HepG2 (cell line): ENCODE measurements around the gene GLYR1. TPM values are rescaled to one million over a fixed set of nuclear protein-coding genes. Genes with fewer than 3 reads are reported as not detected.

Experiments used
- ADNP ChIP-seq: sonication (generic); formaldehyde crosslinking; IDR thresholded peaks from 2 replicates; pipeline ENCODE4 v1.4.0; 2020; ENCODE audit warnings: missing genetic modification reagents
- ATAD3A ChIP-seq: sonication (generic); formaldehyde crosslinking; IDR thresholded peaks from 2 replicates; pipeline ENCODE4 v1.4.0; 2020; ENCODE audit warnings: missing genetic modification reagents
- CENPT ChIP-seq: sonication (generic); formaldehyde crosslinking; IDR thresholded peaks from 2 replicates; pipeline ENCODE4 v1.8.0; 2022; ENCODE audit warnings: low read depth, mild to moderate bottlenecking, moderate library complexity, missing genetic modification reagents
- ELF1 ChIP-seq: sonication (generic); formaldehyde crosslinking; IDR thresholded peaks from 2 replicates; pipeline ENCODE4 v1.4.0; 2020; ENCODE audit warnings: missing genetic modification reagents
- GATAD1 ChIP-seq: IDR thresholded peaks from 2 replicates; pipeline ENCODE4 v1.6.1; 2016; ENCODE audit warnings: missing genetic modification reagents, missing compliant biosample characterization
- HMGA1 ChIP-seq: sonication (generic); formaldehyde crosslinking; conservative IDR thresholded peaks from 2 replicates; pipeline ENCODE4 v1.4.0; 2020; ENCODE audit warnings: missing genetic modification reagents
- IRF2 ChIP-seq: IDR thresholded peaks from 2 replicates; pipeline ENCODE4 v1.6.1; 2018; ENCODE audit warnings: missing genetic modification reagents, missing compliant biosample characterization
- MEIS1 ChIP-seq: sonication (generic); formaldehyde crosslinking; IDR thresholded peaks from 2 replicates; pipeline ENCODE4 v1.9.0; 2021; ENCODE audit warnings: mild to moderate bottlenecking, missing genetic modification reagents, moderate library complexity, borderline replicate concordance
- MTF2 ChIP-seq: sonication (generic); formaldehyde crosslinking; IDR thresholded peaks from 2 replicates; pipeline ENCODE4 v1.5.0; 2020; ENCODE audit warnings: missing genetic modification reagents, borderline replicate concordance
- PHF8 ChIP-seq: sonication (generic); formaldehyde crosslinking; IDR thresholded peaks from 2 replicates; pipeline ENCODE4 v1.5.0; 2020; ENCODE audit warnings: missing genetic modification reagents
- POLR2AphosphoS2 ChIP-seq: IDR thresholded peaks from 2 replicates; pipeline ENCODE4 v1.6.1; 2011; ENCODE audit warnings: low read depth, low read length, improper control_type of control experiment
- RBFOX2 ChIP-seq: fragments of 200-400 bp; formaldehyde crosslinking; IDR thresholded peaks from 2 replicates; pipeline ENCODE4 v1.6.1; 2017; ENCODE audit warnings: low read depth, mild to moderate bottlenecking, low read length
- ZBTB38 ChIP-seq: sonication (generic); formaldehyde crosslinking; IDR thresholded peaks from 2 replicates; pipeline ENCODE4 v1.5.1; 2020; ENCODE audit warnings: mild to moderate bottlenecking, missing genetic modification reagents
- ZMYM2 ChIP-seq: sonication (generic); formaldehyde crosslinking; IDR thresholded peaks from 2 replicates; pipeline ENCODE4 v1.8.0; 2022; ENCODE audit warnings: mild to moderate bottlenecking, missing genetic modification reagents
- ZNF225 ChIP-seq: sonication (generic); formaldehyde crosslinking; IDR thresholded peaks from 2 replicates; pipeline ENCODE4 v1.4.0; 2020; ENCODE audit warnings: mild to moderate bottlenecking, missing genetic modification reagents
- ZNF615 ChIP-seq: sonication (generic); formaldehyde crosslinking; IDR thresholded peaks from 2 replicates; pipeline ENCODE4 v1.5.0; 2020; ENCODE audit warnings: mild to moderate bottlenecking, missing genetic modification reagents, borderline replicate concordance
- polyA plus RNA-seq, 8 experiments: library from polyadenylated mRNA; depleted of rRNA in 3 of 8; stranded (reverse) in 7 of 8; unstranded in 1 of 8; fragments of >200 nt; fragmentation: Illumina TruSeq in 4 of 8; extraction: Trizol in 4 of 8; gene quantifications; 2 replicates each; pipeline versions ENCODE4 v1.2.1 to v1.2.3, GENCODE V29; 2011 to 2016; ENCODE audit warnings: low read depth in 4 of 8, missing spikeins in 1 of 8, mixed read lengths in 1 of 8; ENCODE audit not compliant: insufficient read depth in 1 of 8
- total RNA-seq, 5 experiments: library from RNA; depleted of rRNA; stranded (reverse); fragments of >200 nt; fragmentation: Illumina TruSeq; extraction: Trizol; gene quantifications; 2 replicates each; pipeline ENCODE4 v1.2.3, GENCODE V29; 2016; ENCODE audit warnings: low read depth in 1 of 5
- TF ChIP-seq, protein P1 (sequence below), 2 experiments: IDR thresholded peaks; 2 replicates each; pipeline ENCODE4 v1.6.1; 2011 to 2012; ENCODE audit warnings: low read length in 2 of 2, borderline replicate concordance in 1 of 2, low read depth in 1 of 2, mild to moderate bottlenecking in 1 of 2, moderate library complexity in 1 of 2
- TF ChIP-seq, protein P2 (sequence below): IDR thresholded peaks from 2 replicates; pipeline ENCODE4 v1.6.1; 2012; ENCODE audit warnings: inconsistent platforms
- TF ChIP-seq, protein P3 (sequence below): sonication (generic); formaldehyde crosslinking; IDR thresholded peaks from 2 replicates; pipeline ENCODE4 v1.5.0; 2020; ENCODE audit warnings: mild to moderate bottlenecking, missing genetic modification reagents, borderline replicate concordance
- TF ChIP-seq, protein P4 (sequence below): sonication (generic); formaldehyde crosslinking; IDR thresholded peaks from 2 replicates; pipeline ENCODE4 v1.4.0; 2020; ENCODE audit warnings: missing genetic modification reagents
- TF ChIP-seq, protein P5 (sequence below): IDR thresholded peaks from 2 replicates; pipeline ENCODE4 v1.6.1; 2016; ENCODE audit warnings: low read depth, control low read depth

The GLYR1 gene
- total and polyA plus RNA-seq, 2 of the 13 experiments (the other 11 are each of a cell fraction or from before 2014, with no cell fraction given): 28.3 to 48.7 TPM

DNA sequence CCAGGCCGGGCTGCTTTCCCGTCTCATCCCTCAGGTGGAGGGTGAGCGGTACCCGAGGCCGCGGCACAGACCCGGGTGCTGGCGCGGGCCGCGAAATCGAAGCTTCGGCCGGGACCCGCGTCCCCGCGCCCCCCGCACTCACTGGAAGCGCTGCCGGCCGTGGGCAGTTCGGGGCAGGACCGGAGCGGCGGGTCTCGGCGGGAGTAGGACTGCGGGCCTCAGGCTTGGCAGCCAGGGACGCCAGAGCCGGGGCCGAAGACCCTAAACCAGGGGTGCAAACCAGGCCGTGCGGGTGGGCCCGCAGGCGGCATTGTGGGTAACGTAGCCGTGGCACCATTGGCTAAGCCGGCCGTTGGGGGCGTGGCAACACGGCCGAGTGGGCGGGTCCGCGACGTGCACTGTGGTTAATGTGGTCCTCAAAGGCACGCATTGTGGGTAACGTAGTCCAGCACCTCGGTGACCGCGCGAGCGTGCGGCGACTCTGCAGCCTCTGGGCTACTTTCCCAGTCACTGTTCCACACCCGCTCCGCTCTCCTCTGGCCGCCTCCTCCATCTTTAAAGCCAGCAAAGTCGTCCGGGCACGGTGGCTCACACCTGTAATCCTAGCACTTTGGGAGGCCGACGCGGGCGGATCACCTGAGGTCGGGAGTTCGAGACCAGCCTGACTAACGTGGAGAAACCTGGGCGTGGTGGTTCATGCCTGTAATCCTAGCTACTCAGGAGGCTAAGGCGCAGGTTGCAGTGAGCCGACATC lies 80.0 kb downstream of the GLYR1 start, which contains the start of gene ZNF500 (continued):
- TF ChIP-seq, protein P1, sequence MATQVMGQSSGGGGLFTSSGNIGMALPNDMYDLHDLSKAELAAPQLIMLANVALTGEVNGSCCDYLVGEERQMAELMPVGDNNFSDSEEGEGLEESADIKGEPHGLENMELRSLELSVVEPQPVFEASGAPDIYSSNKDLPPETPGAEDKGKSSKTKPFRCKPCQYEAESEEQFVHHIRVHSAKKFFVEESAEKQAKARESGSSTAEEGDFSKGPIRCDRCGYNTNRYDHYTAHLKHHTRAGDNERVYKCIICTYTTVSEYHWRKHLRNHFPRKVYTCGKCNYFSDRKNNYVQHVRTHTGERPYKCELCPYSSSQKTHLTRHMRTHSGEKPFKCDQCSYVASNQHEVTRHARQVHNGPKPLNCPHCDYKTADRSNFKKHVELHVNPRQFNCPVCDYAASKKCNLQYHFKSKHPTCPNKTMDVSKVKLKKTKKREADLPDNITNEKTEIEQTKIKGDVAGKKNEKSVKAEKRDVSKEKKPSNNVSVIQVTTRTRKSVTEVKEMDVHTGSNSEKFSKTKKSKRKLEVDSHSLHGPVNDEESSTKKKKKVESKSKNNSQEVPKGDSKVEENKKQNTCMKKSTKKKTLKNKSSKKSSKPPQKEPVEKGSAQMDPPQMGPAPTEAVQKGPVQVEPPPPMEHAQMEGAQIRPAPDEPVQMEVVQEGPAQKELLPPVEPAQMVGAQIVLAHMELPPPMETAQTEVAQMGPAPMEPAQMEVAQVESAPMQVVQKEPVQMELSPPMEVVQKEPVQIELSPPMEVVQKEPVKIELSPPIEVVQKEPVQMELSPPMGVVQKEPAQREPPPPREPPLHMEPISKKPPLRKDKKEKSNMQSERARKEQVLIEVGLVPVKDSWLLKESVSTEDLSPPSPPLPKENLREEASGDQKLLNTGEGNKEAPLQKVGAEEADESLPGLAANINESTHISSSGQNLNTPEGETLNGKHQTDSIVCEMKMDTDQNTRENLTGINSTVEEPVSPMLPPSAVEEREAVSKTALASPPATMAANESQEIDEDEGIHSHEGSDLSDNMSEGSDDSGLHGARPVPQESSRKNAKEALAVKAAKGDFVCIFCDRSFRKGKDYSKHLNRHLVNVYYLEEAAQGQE (IDR thresholded peaks at IDR 0.05; ENCODE audit: borderline replicate concordance in 1 of 2, low read depth in 1 of 2, low read length in 2 of 2): no peak
- TF ChIP-seq, protein P2, sequence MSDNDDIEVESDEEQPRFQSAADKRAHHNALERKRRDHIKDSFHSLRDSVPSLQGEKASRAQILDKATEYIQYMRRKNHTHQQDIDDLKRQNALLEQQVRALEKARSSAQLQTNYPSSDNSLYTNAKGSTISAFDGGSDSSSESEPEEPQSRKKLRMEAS: peak; percentile 74; the same call in 1 of the 2 replicates
- no peak; the same call in 1 of the 2 replicates for TF ChIP-seq ATAD3A (CRISPR knock-in tag)
- TF ChIP-seq IRF2 (CRISPR knock-in tag): peak; percentile 95
- TF ChIP-seq ZMYM2 (CRISPR knock-in tag): peak; percentile 93
- TF ChIP-seq, protein P3, sequence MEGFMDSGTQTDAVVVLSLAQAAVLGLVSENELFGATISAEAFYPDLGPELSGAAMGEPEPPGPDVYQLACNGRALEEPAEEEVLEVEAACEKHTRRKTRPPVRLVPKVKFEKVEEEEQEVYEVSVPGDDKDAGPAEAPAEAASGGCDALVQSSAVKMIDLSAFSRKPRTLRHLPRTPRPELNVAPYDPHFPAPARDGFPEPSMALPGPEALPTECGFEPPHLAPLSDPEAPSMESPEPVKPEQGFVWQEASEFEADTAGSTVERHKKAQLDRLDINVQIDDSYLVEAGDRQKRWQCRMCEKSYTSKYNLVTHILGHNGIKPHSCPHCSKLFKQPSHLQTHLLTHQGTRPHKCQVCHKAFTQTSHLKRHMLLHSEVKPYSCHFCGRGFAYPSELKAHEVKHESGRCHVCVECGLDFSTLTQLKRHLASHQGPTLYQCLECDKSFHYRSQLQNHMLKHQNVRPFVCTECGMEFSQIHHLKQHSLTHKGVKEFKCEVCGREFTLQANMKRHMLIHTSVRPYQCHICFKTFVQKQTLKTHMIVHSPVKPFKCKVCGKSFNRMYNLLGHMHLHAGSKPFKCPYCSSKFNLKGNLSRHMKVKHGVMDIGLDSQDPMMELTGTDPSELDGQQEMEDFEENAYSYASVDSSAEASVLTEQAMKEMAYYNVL: peak; percentile 81; the same call in 1 of the 2 replicates
- no peak for TF ChIP-seq MTF2
- TF ChIP-seq, protein P4, sequence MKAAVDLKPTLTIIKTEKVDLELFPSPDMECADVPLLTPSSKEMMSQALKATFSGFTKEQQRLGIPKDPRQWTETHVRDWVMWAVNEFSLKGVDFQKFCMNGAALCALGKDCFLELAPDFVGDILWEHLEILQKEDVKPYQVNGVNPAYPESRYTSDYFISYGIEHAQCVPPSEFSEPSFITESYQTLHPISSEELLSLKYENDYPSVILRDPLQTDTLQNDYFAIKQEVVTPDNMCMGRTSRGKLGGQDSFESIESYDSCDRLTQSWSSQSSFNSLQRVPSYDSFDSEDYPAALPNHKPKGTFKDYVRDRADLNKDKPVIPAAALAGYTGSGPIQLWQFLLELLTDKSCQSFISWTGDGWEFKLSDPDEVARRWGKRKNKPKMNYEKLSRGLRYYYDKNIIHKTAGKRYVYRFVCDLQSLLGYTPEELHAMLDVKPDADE: no peak
- no peak for TF ChIP-seq HMGA1 (CRISPR knock-in tag)
- peak; percentile 91 for TF ChIP-seq ADNP (CRISPR knock-in tag)
- TF ChIP-seq CENPT (CRISPR knock-in tag): no peak
- peak; percentile 94 for TF ChIP-seq RBFOX2
- TF ChIP-seq POLR2AphosphoS2: no peak
- 0 out of 2 replicates have a peak, but pooled peaks have one; percentile 44 for TF ChIP-seq ZNF615 (CRISPR knock-in tag)
- TF ChIP-seq, protein P5, sequence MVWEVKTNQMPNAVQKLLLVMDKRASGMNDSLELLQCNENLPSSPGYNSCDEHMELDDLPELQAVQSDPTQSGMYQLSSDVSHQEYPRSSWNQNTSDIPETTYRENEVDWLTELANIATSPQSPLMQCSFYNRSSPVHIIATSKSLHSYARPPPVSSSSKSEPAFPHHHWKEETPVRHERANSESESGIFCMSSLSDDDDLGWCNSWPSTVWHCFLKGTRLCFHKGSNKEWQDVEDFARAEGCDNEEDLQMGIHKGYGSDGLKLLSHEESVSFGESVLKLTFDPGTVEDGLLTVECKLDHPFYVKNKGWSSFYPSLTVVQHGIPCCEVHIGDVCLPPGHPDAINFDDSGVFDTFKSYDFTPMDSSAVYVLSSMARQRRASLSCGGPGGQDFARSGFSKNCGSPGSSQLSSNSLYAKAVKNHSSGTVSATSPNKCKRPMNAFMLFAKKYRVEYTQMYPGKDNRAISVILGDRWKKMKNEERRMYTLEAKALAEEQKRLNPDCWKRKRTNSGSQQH: peak; percentile 84
- peak; percentile 38; the same call in 1 of the 2 replicates for TF ChIP-seq ZNF225
- peak; percentile 73 for TF ChIP-seq ELF1 (CRISPR knock-in tag)
- no peak for TF ChIP-seq MEIS1 (CRISPR knock-in tag)
- TF ChIP-seq ZBTB38: peak; percentile 76
- TF ChIP-seq GATAD1 (CRISPR knock-in tag): peak; percentile 92
- peak; percentile 96 for TF ChIP-seq PHF8
